NCI-H2227 (cell line): Measurements from ENCODE around the gene CFAP107.
"Not testable (repeated sequence)": the region's sequence is repeated elsewhere in the genome, so short reads cannot be mapped to it uniquely, and the experiment has no call there.

ENCODE experiments used
- DNase-seq: peaks from one replicate; lab custom pipeline; 2025; ENCODE audit not compliant: unreplicated experiment; lab: John Stamatoyannopoulos, UW

CFAP107 gene

GRCh38 chr1:12776801-12777557 lies 31.0 kb downstream of the CFAP107 start:
- no peak for DNase-seq

- no peak for DNase-seq
Observed at GRCh38 chr1:12778061-12778460, 32.1 kb downstream of the CFAP107 start.

GRCh38 chr1:12778907-12779306 lies 32.9 kb downstream of the CFAP107 start:
- DNase-seq, result no peak

- not testable (repeated sequence) for DNase-seq
Observed at GRCh38 chr1:12781488-12781887, 35.5 kb downstream of the CFAP107 start.

GRCh38 chr1:12783783-12784182 lies 37.8 kb downstream of the CFAP107 start:
- DNase-seq, result not testable (repeated sequence)

GRCh38 chr1:12784729-12785128 lies 38.7 kb downstream of the CFAP107 start:
- DNase-seq, result not testable (repeated sequence)

- not testable (repeated sequence) for DNase-seq
Observed at GRCh38 chr1:12791097-12791496, 45.1 kb downstream of the CFAP107 start, which contains the start of gene PRAMEF1. TSS of gene PRAMEF1 (plus strand) at chr1:12791397. CDS start at chr1:12793228, 1,831 bp downstream.

GRCh38 chr1:12798911-12799310 lies 52.9 kb downstream of the CFAP107 start:
- no peak for DNase-seq

GRCh38 chr1:12799730-12800129 lies 53.7 kb downstream of the CFAP107 start:
- DNase-seq, result no peak

- no peak for DNase-seq
Observed at GRCh38 chr1:12809933-12810332, 63.9 kb downstream of the CFAP107 start.

GRCh38 chr1:12810691-12811408 lies 64.8 kb downstream of the CFAP107 start:
- no peak for DNase-seq

- DNase-seq, result no peak
Observed at GRCh38 chr1:12811409-12811784, 65.4 kb downstream of the CFAP107 start.
